PFSK-1 (cell line): ENCODE results near the gene EFCAB6.

Source experiments
- POLR2AphosphoS5 ChIP-seq: IDR thresholded peaks from 2 replicates; pipeline ENCODE4 v1.6.1; 2012; ENCODE audit warnings: low read depth, mild to moderate bottlenecking, control low read depth, low read length, moderate library complexity
- TF ChIP-seq, protein P1 (sequence below), 2 experiments: IDR thresholded peaks; 2 replicates each; pipeline versions ENCODE4 v1.6.1 to v1.8.0; 2011 to 2012; ENCODE audit warnings: low read depth in 2 of 2, low read length in 2 of 2, control low read depth in 1 of 2, inconsistent platforms in 1 of 2, mild to moderate bottlenecking in 1 of 2, moderate library complexity in 1 of 2; ENCODE audit not compliant: insufficient read depth in 1 of 2

DNA sequence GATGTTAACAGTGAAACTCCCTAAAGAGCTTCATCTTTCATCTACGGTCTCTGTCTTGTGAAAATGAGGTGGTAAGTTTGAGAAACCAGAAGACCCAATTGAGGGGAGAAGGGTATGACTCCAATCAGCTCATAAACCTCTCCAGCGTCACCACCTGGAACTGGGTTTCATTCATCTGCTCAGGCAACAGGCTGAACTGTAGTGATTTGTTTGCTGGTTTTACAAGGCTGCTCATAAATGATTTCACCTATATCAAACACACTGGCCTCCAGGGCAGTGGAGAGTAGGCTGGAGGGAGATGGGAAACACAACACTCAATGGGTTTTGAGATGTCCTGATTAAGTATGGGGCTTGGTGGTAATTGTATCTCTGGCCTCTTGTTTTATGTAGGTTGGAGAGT is 79.0 kb downstream of the EFCAB6 start:
- TF ChIP-seq, protein P1, sequence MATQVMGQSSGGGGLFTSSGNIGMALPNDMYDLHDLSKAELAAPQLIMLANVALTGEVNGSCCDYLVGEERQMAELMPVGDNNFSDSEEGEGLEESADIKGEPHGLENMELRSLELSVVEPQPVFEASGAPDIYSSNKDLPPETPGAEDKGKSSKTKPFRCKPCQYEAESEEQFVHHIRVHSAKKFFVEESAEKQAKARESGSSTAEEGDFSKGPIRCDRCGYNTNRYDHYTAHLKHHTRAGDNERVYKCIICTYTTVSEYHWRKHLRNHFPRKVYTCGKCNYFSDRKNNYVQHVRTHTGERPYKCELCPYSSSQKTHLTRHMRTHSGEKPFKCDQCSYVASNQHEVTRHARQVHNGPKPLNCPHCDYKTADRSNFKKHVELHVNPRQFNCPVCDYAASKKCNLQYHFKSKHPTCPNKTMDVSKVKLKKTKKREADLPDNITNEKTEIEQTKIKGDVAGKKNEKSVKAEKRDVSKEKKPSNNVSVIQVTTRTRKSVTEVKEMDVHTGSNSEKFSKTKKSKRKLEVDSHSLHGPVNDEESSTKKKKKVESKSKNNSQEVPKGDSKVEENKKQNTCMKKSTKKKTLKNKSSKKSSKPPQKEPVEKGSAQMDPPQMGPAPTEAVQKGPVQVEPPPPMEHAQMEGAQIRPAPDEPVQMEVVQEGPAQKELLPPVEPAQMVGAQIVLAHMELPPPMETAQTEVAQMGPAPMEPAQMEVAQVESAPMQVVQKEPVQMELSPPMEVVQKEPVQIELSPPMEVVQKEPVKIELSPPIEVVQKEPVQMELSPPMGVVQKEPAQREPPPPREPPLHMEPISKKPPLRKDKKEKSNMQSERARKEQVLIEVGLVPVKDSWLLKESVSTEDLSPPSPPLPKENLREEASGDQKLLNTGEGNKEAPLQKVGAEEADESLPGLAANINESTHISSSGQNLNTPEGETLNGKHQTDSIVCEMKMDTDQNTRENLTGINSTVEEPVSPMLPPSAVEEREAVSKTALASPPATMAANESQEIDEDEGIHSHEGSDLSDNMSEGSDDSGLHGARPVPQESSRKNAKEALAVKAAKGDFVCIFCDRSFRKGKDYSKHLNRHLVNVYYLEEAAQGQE (IDR thresholded peaks at IDR 0.05; ENCODE audit: insufficient read depth in 1 of 2, low read depth in 2 of 2, low read length in 2 of 2): no peak
- TF ChIP-seq POLR2AphosphoS5: no peak
